Lower lobe of right lung (tissue), 2 donors: ENCODE data around the gene PLS1. TPM values are rescaled to one million over a fixed set of nuclear protein-coding genes. Genes with fewer than 3 reads are reported as not detected.

Experiments
- ATAC-seq, 2 donors: fragments of 200-7000 bp; cut with Tn5 transposase; one replicate each; pipeline ENCODE4 v1.9.1; 2020 to 2022; ENCODE audit warnings: mild to moderate bottlenecking in 2 of 2, moderate library complexity in 2 of 2
- DNase-seq: peaks from one replicate; pipeline ENCODE4 v3.0.0-alpha.2; 2020
- H3K27ac ChIP-seq: fragments of 200-600 bp; one replicate; pipeline ENCODE4 v1.8.0; 2022
- H3K27me3 ChIP-seq: fragments of 200-600 bp; one replicate; pipeline ENCODE4 v1.8.0; 2022; ENCODE audit warnings: low read depth
- H3K36me3 ChIP-seq: fragments of 200-600 bp; one replicate; pipeline ENCODE4 v1.8.0; 2022; ENCODE audit warnings: mild to moderate bottlenecking
- H3K4me1 ChIP-seq: fragments of 200-600 bp; one replicate; pipeline ENCODE4 v1.8.0; 2022
- H3K4me3 ChIP-seq: fragments of 200-600 bp; one replicate; pipeline ENCODE4 v1.8.0; 2022; ENCODE audit warnings: mild to moderate bottlenecking
- H3K9me3 ChIP-seq: fragments of 200-600 bp; one replicate; pipeline ENCODE4 v1.8.0; 2022
- CTCF ChIP-seq: fragments of 200-600 bp; IDR thresholded peaks from one replicate; pipeline ENCODE4 v1.8.0; 2022; ENCODE audit warnings: antibody characterized with exemption, mild to moderate bottlenecking
- intact Hi-C: fragments of 100-400 bp; cut with DNase I; formaldehyde crosslinking; loops from one replicate; pipeline ENCODE4 v1.11.0; 2022
- total RNA-seq: library from RNA; stranded (reverse); fragmentation: NEBNext Ultra II Directional; extraction: Animal tissue kit (Norgen Biotek cat#: 25700); gene quantifications from one replicate; pipeline ENCODE4 v1.2.1, GENCODE V29; 2021
- donor health status: DM: no; HTN: yes; CAD: no; lungs with severe emphysema.

PLS1 gene
- total RNA-seq, 1 donor from 2014 or later: 23.9 TPM

GRCh38 chr3:142716102-142716501 is 119.9 kb downstream of the PLS1 start:
- Histone ChIP-seq H3K9me3 (no peaks in the 10 kb centered on the region), H3K27ac (no peak overlapping the region), H3K4me1 (no peaks in the 10 kb centered on the region), H3K27me3 (no peaks in the 10 kb centered on the region), H3K36me3 (no peaks in the 10 kb centered on the region), H3K4me3 (no peak overlapping the region)
- no peak for TF ChIP-seq CTCF
- no peak for ATAC-seq
- DNase-seq: no peak
- intact Hi-C loops: no loop called here

GRCh38 chr3:142723665-142723967 is 127.4 kb downstream of the PLS1 start:
- Histone ChIP-seq H3K27ac (peak overlapping the region; percentile 84), H3K4me3 (peak overlapping the region; percentile 71), H3K9me3 (no peaks in the 10 kb centered on the region), H3K27me3 (no peaks in the 10 kb centered on the region), H3K36me3 (no peaks in the 10 kb centered on the region), H3K4me1 (no peaks in the 10 kb centered on the region)
- no peak for DNase-seq
- TF ChIP-seq CTCF: no peak
- intact Hi-C loops: no loop called here
- ATAC-seq: no peak

- DNase-seq (peak; percentile 74), ATAC-seq (peak; percentile 95)
- Histone ChIP-seq H3K9me3 (no peaks in the 10 kb centered on the region), H3K27me3 (no peaks in the 10 kb centered on the region), H3K4me1 (no peaks in the 10 kb centered on the region), H3K36me3 (no peaks in the 10 kb centered on the region), H3K27ac (peak within 1 kb of the TSS; percentile 84), H3K4me3 (peak within 1 kb of the TSS; percentile 71)
- intact Hi-C loops: no loop called here
- no peak for TF ChIP-seq CTCF
These were observed 127.9 kb downstream of the PLS1 start, which contains the start of gene TRPC1 for GRCh38 chr3:142723968-142724681. Gene TRPC1, plus strand, starts transcription at chr3:142724034. Its CDS starts 526 bp downstream, at chr3:142724560.

- intact Hi-C loops: no loop called here
- ATAC-seq: peak; percentile 56 to 69
These were observed 128.6 kb downstream of the PLS1 start for GRCh38 chr3:142724682-142725356.

GRCh38 chr3:142725357-142725739 is 129.2 kb downstream of the PLS1 start:
- Histone ChIP-seq H3K4me3 (peak overlapping the region; percentile 71), H3K27me3 (no peaks in the 10 kb centered on the region), H3K27ac (no peak overlapping the region), H3K9me3 (no peaks in the 10 kb centered on the region), H3K36me3 (no peaks in the 10 kb centered on the region), H3K4me1 (no peaks in the 10 kb centered on the region)
- intact Hi-C loops: no loop called here
- ATAC-seq (no peak), DNase-seq (no peak)
- TF ChIP-seq CTCF: no peak

More at GRCh38 chr3:142724682-142725356, 128.6 kb downstream of the PLS1 start:
- Histone ChIP-seq H3K27me3 (no peaks in the 10 kb centered on the region), H3K36me3 (no peaks in the 10 kb centered on the region), H3K27ac (peak overlapping the region; percentile 84), H3K9me3 (no peaks in the 10 kb centered on the region), H3K4me1 (no peaks in the 10 kb centered on the region), H3K4me3 (peak overlapping the region; percentile 71)
- peak; percentile 48 for DNase-seq
- TF ChIP-seq CTCF: no peak
